Subcutaneous abdominal adipose tissue (tissue), 5 donors: Measurements from ENCODE around the gene ABCA7.

ENCODE experiments used
- H3K27ac ChIP-seq: one replicate; pipeline ENCODE4 v1.7.0; 2013; ENCODE audit warnings: low read depth, mild to moderate bottlenecking, inconsistent platforms, low read length, moderate library complexity
- H3K27me3 ChIP-seq, 5 donors: one replicate each; pipeline ENCODE4 v1.7.0; 2013; ENCODE audit warnings: low read length in 5 of 5, inconsistent platforms in 1 of 5; ENCODE audit not compliant: control insufficient read depth in 5 of 5, insufficient read depth in 4 of 5
- H3K36me3 ChIP-seq, 5 donors: one replicate each; pipeline ENCODE4 v1.7.0; 2013; ENCODE audit warnings: low read length in 5 of 5; ENCODE audit not compliant: control insufficient read depth in 5 of 5, insufficient read depth in 5 of 5
- H3K4me1 ChIP-seq, 5 donors: one replicate each; pipeline ENCODE4 v1.7.0; 2013; ENCODE audit warnings: low read length in 5 of 5, mild to moderate bottlenecking in 3 of 5, moderate library complexity in 1 of 5; ENCODE audit not compliant: control insufficient read depth in 5 of 5, insufficient read depth in 5 of 5
- H3K4me3 ChIP-seq, 5 donors: one replicate each; pipeline ENCODE4 v1.7.0; 2013; ENCODE audit warnings: low read length in 5 of 5, low read depth in 1 of 5
- H3K9ac ChIP-seq, 5 donors: one replicate each; pipeline ENCODE4 v1.7.0; 2013; ENCODE audit warnings: low read length in 5 of 5, mild to moderate bottlenecking in 4 of 5, moderate library complexity in 3 of 5
- H3K9me3 ChIP-seq, 5 donors: one replicate each; pipeline ENCODE4 v1.7.0; 2013; ENCODE audit warnings: low read length in 5 of 5; ENCODE audit not compliant: control insufficient read depth in 5 of 5
- donor health status: healthy.
- donor health status: healthy.
- donor health status: healthy.
- donor health status: healthy.
- donor health status: healthy.

The ABCA7 gene

DNA sequence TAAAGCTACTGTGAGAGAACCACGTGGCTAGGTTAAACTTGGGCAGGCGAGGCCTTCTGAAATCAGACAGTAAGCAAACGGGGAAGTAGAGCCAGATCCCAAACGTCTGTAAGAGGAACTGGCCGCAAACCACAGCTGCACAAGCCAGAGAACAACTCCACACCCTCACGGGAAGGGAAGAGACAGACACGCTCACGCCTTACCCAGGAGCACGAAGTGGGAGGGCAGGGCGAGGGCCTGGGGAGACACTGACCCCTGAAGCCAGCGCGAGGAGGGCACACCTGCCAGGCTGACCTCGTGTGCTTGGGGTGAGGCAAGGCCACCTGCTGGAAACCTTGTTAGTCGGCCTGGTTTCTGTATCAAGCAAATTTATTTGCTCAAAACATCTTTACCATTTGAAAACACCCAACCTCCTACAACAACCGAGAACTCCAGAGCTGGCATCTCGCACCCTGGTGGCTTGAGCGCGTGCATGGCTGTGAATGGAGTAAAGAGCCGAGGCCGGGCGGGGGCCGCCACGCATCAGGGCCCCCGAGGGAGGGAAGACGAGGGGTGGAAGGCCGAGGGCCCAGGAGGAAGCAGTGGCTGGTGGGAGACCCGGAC, 48.0 kb downstream of the ABCA7 start:
- peaks cover 0 to 75% (median 54%) of the 10 kb centered on the region in 5 donors for H3K36me3 ChIP-seq
- H3K4me1 ChIP-seq: peaks cover 3 to 58% (median 38%) of the 10 kb centered on the region in 5 donors

DNA sequence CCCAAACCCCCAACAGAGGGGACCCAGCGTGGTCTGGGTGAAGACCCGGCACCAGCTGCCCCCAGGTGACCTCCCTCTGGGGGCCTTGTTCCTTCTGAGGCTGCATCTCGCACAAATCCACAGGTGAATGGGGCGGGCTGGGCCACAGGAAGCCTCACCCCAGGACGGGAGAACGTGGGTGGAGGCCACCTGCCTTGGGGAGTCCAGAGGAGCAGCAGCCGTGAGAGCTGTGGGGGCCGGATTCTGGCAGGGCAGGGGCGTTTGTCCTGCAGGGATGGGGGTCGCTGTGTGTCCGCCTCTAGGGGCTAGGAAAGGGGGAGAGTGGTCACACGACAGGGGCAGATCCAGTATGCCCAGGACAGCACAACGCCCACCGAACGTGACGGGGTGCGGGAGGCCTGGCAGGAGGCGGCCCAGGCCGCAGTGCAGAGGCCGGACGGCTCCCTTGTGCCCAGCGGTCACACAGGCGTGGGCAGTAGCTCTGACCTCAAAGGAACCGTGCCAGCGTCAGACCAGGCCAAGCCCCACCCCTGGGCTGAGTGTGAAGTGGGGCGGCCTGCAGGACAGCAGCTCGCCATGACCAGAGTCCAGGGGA, 48.6 kb downstream of the ABCA7 start:
- peak overlapping the region in 2 of 5 donors; percentile 30 to 43 for H3K9ac ChIP-seq
- H3K27ac ChIP-seq: peak overlapping the region; percentile 82
- H3K4me3 ChIP-seq: no peak overlapping the region
- H3K4me1 ChIP-seq: peaks cover 3 to 58% (median 38%) of the 10 kb centered on the region in 5 donors
- no peaks in the 10 kb centered on the region for H3K27me3 ChIP-seq
- no peaks in the 10 kb centered on the region for H3K9me3 ChIP-seq
- peaks cover 0 to 76% (median 59%) of the 10 kb centered on the region in 5 donors for H3K36me3 ChIP-seq

More for the DNA sequence above, 48.0 kb downstream of the ABCA7 start:
- H3K27me3 ChIP-seq: no peaks in the 10 kb centered on the region
- H3K4me3 ChIP-seq: no peak overlapping the region
- H3K9me3 ChIP-seq: no peaks in the 10 kb centered on the region
- peak overlapping the region in 2 of 5 donors; percentile 30 to 43 for H3K9ac ChIP-seq
- H3K27ac ChIP-seq: peak overlapping the region; percentile 82

DNA sequence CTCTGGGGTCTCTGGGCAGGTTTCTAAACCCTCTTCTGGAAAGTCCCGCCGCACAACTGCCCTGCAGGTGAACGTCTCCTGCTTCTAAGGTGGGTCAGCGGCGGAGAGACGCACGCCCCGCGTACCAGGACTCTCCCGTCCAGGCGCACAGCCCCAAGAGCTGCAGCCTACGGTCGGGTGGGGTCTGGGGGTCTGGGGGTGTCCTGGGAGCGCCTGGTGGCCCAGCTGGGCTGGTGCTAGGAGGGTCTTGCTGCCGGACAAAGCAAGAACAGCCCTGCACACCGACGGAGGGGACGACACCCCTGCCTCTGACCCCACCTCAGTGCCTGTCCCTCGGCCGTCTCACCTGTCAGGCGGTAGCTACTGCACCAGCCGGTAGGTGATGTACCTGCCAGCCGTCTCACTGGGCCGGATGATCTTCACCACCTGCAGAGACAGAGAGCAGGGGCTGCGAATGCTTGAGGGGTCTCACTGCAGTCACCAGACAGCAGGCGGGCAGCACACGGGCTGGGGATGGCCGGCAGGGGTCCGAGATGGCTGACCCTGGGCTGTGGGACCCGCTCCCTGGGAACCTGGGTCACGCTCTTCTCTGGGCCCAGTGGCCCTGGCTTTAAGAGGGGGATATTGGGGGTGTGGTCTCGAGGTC, 49.3 kb downstream of the ABCA7 start:
- H3K9me3 ChIP-seq: no peaks in the 10 kb centered on the region
- H3K9ac ChIP-seq: peak overlapping the region in 1 of 5 donors; percentile 41
- peaks cover 6 to 64% (median 43%) of the 10 kb centered on the region in 5 donors for H3K4me1 ChIP-seq
- no peaks in the 10 kb centered on the region for H3K27me3 ChIP-seq
- peak overlapping the region; percentile 82 for H3K27ac ChIP-seq
- peaks cover 0 to 73% (median 60%) of the 10 kb centered on the region in 5 donors for H3K36me3 ChIP-seq
- H3K4me3 ChIP-seq: no peak overlapping the region

DNA sequence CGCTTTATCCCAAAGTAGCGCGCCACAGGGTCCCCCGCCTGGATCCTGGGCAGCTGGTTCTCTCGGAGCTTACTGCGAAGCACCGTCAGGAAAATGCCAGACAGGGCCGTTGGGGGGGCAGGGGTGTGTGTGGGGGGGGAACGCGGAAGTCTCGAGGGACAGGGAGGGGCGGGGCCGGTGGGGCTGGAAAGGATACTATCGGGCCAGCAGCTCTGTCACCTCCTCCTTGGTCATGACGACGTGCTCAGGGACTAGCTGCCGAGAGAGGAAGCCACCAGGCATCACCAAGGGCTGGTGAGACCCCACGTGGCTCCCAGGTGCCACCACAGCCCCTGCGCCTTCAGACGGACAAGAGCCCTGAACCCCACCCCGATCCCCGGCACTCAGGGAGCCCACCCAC, 50.0 kb downstream of the ABCA7 start:
- H3K27ac ChIP-seq: no peak overlapping the region
- H3K4me3 ChIP-seq: no peak overlapping the region
- peaks cover 6 to 66% (median 48%) of the 10 kb centered on the region in 5 donors for H3K4me1 ChIP-seq
- H3K36me3 ChIP-seq: peaks cover 0 to 68% (median 58%) of the 10 kb centered on the region in 5 donors
- H3K27me3 ChIP-seq: no peaks in the 10 kb centered on the region
- no peaks in the 10 kb centered on the region for H3K9me3 ChIP-seq
- H3K9ac ChIP-seq: no peak overlapping the region

DNA sequence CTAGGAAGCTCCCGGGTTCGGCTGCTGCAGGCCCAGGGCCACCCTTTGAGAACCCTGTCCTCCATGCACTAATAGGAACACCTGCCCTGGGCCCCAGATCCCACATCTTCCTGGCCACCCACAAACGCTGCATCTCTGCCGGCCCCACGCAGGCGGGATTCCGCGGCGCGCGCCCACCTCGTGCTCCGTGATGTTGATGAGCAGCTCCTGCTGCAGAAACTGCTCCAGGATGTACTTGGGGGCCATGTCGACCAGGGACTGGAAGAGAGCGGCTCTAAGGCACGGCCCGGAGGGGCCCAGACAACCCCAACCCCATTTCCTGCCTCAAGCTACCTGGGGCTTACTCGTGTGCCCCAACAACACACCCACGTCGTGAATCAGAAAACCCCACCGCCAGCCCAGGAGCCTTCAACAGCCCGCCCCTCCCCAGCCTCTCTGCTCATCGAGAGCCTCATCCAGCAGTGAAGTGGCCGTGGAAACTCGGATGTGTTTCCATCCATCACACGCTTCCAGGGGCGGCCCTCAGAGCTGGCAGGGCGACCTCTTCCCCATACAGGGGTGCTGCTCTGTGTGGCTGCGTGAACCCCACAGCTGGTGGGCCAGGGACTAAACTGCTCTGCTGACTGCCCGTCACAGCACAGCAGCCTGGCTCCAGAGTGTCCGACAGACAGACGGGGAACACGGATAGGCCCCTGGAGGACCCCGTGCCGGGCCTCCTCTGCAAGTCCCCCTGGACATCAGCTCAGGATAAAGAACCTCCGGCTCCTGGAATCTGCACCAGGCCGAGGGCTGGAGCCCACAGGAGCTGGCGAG, 51.0 kb downstream of the ABCA7 start:
- no peaks in the 10 kb centered on the region for H3K9me3 ChIP-seq
- H3K27me3 ChIP-seq: no peaks in the 10 kb centered on the region
- H3K4me1 ChIP-seq: peaks cover 9 to 67% (median 55%) of the 10 kb centered on the region in 5 donors
- H3K36me3 ChIP-seq: peaks cover 0 to 63% (median 56%) of the 10 kb centered on the region in 5 donors
- no peak overlapping the region for H3K27ac ChIP-seq
- H3K9ac ChIP-seq: no peak overlapping the region
- H3K4me3 ChIP-seq: no peak overlapping the region

DNA sequence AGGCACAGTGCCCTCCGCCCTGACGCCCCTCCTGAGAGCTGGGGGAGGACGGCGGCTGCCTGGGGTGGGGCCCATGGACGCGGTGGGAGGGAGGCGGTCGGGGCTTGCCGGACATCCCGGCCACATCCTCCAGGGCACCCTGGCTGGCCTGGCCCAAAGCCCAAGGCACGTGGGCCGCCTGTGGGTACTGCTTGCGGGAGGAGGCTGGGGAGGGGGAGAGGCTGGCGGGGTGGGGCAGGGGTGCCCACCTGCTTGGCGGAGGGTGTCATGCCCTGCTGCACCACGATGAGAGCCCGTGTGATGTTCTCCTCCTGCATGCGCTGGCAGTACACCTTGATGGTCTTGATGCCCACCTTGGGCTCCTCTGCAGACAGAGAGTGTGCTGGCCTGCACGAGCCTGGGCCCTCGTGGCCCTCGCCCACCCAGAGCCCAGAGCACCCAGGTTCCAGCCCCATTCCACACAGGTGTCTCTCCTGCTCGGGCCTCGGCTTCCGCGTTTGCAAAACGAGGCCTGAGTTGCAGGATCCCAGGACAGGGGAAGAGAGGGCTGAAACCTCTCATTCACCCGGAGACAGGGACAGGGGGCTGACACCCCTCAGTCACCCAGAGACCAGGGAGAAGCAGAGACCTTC, 51.8 kb downstream of the ABCA7 start:
- peaks cover 9 to 62% (median 51%) of the 10 kb centered on the region in 5 donors for H3K4me1 ChIP-seq
- H3K9me3 ChIP-seq: no peaks in the 10 kb centered on the region
- H3K36me3 ChIP-seq: peaks cover 0 to 56% (median 50%) of the 10 kb centered on the region in 5 donors
- no peak overlapping the region for H3K27ac ChIP-seq
- H3K9ac ChIP-seq: no peak overlapping the region
- H3K27me3 ChIP-seq: no peaks in the 10 kb centered on the region
- H3K4me3 ChIP-seq: no peak overlapping the region

DNA sequence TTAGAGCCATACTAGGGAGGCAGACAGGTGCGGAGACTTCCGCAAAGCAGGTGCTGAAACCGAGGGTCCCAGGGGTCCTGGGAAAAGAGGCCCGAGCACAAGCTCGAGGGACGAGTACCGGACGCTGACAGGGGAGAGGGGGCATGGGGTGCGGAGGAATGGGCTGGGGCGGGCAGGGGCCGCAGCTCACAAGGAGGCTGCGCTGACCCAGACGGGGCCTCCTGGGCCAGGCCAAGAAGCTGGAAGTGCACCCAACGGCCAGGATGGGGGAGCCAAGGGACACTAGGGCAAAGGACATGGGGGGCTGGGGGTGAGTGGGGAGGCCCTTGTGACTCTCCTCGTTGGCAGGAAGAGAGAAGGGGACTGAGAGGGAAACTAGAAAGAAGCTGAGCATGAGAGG, 53.4 kb downstream of the ABCA7 start:
- H3K4me1 ChIP-seq: peaks cover 6 to 63% (median 46%) of the 10 kb centered on the region in 5 donors
- H3K27me3 ChIP-seq: no peaks in the 10 kb centered on the region
- H3K4me3 ChIP-seq: peak overlapping the region in 3 of 5 donors; percentile 85 to 94 (median 85)
- H3K9ac ChIP-seq: peak overlapping the region in 1 of 5 donors; percentile 95
- H3K36me3 ChIP-seq: peaks cover 0 to 44% (median 39%) of the 10 kb centered on the region in 5 donors
- H3K9me3 ChIP-seq: no peaks in the 10 kb centered on the region
- H3K27ac ChIP-seq: peak overlapping the region; percentile 72

DNA sequence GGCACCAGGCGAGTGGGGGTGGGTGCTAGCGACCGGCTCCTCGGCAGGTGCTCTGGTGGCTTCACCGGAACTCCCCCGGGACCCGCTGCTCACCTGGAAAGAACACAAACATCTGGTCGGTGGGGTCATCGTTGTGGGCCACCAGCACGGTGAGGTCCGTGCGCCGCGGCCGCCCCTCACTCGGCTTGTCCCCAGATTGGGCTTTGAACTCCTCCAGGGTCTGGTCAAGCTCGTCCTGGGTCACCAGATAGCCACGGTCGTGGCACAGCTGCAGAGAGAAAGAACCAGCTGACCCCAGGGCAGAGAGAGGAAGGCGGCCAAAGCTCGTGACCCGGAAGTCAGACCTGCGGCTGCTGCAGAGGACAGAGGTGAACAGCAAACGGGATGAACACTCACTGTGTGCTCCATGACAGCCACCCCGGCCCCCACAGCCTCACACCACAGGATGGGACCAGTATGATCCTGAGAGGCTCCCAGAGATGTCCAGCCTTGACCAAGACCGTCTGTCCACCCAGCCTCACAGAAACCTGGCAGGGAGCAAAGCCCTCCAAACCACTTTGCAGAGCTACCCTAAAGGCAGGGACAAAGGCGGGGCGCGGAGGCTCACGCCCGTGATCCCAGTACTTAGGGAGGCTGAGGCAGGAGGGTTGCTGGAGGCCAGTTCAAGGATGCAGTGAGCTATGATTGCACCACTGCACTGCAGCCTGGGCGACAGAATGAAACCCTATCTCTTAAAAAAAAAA, 54.1 kb downstream of the ABCA7 start:
- no peaks in the 10 kb centered on the region for H3K9me3 ChIP-seq
- no peaks in the 10 kb centered on the region for H3K27me3 ChIP-seq
- H3K9ac ChIP-seq: peak overlapping the region; percentile 73 to 97 (median 83)
- peak overlapping the region; percentile 72 for H3K27ac ChIP-seq
- peaks cover 0 to 37% (median 32%) of the 10 kb centered on the region in 5 donors for H3K36me3 ChIP-seq
- H3K4me1 ChIP-seq: peaks cover 12 to 63% (median 46%) of the 10 kb centered on the region in 5 donors
- peak overlapping the region; percentile 85 to 94 (median 86) for H3K4me3 ChIP-seq

DNA sequence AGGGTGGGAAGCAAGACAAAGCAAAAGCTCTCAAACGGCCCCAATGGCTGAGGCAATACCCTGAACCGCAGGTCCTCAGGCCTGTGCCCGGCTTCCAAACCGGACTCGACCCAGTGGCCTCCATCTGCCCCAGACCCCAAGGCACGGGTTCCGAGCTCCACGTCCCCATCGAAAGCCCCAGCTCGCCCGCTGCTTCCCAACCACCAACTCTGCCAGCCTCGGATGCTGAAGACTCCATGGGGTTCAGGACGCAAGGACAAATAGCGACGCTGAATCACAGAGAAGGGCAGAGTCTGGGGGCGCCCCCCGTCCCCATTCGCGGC, 54.7 kb downstream of the ABCA7 start:
- Histone ChIP-seq H3K9me3 (peaks cover 0 to under 1% (median 0%) of the 10 kb centered on the region in 5 donors), H3K4me3 (peak overlapping the region; percentile 85 to 94 (median 86)), H3K4me1 (peaks cover 12 to 63% (median 46%) of the 10 kb centered on the region in 5 donors), H3K27me3 (no peaks in the 10 kb centered on the region), H3K27ac (peak overlapping the region; percentile 72), H3K9ac (peak overlapping the region; percentile 73 to 97 (median 83)), H3K36me3 (peaks cover 0 to 31% (median 26%) of the 10 kb centered on the region in 5 donors)
